Sigmoid colon (tissue), 4 donors: ENCODE data around the gene RIMBP2.

Source experiments
- EP300 ChIP-seq, 4 donors: sonication (generic); formaldehyde crosslinking; IDR thresholded peaks; one replicate each; pipeline ENCODE4 v1.6.1; 2017; ENCODE audit warnings: antibody characterized with exemption in 4 of 4
- POLR2A ChIP-seq, 2 donors: fragments of 450-650 bp; IDR thresholded peaks; one replicate each; pipeline ENCODE4 v1.6.1; 2016; ENCODE audit warnings: antibody characterized with exemption in 2 of 2, mild to moderate bottlenecking in 2 of 2, moderate library complexity in 2 of 2
- POLR2AphosphoS5 ChIP-seq, 4 donors: sonication (generic); formaldehyde crosslinking; IDR thresholded peaks; one replicate each; pipeline ENCODE4 v1.6.1; 2017; ENCODE audit warnings: antibody characterized with exemption in 4 of 4
- TF ChIP-seq, protein P1 (sequence below), 4 experiments: fragments of 450-650 bp in 3 of 4; fragments of 200-600 bp in 1 of 4; IDR thresholded peaks; one replicate each; pipeline ENCODE4 v1.5.1; 2016 to 2019; ENCODE audit warnings: antibody characterized with exemption in 4 of 4, mild to moderate bottlenecking in 3 of 4, moderate library complexity in 2 of 4

DNA sequence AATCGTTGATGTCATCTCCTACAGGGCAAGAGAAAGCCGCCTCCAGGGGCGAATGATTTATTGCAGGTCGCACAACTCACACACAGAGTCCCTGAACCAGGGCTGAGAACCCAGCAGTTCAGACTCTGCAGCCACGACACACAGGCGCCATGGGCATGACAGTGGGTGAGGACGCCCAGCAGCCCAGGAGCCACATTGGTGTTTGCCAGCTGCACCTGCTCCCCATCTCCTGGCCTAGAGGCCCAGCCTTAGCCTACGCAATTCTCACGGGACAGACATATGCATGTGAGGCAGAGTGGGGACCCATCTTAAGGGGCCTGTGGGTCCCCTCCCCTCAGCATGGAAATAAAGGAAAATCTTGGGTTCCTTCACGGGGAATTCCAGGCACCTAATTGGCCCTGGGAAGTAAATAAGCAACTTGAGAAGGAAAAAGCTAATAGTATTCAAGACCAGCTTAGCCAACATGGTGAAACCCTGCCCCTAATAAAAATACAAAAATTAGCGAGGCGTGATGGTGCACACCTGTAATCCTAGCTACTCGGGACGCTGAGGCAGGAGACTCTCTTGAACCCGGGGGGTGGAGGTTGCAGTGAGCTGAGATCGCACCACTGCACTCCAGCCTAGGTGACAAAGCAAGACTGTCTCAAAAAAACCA lies 69.3 kb downstream of the RIMBP2 start:
- no peak for TF ChIP-seq POLR2A (IDR thresholded peaks at IDR 0.05)
- TF ChIP-seq, protein P1, sequence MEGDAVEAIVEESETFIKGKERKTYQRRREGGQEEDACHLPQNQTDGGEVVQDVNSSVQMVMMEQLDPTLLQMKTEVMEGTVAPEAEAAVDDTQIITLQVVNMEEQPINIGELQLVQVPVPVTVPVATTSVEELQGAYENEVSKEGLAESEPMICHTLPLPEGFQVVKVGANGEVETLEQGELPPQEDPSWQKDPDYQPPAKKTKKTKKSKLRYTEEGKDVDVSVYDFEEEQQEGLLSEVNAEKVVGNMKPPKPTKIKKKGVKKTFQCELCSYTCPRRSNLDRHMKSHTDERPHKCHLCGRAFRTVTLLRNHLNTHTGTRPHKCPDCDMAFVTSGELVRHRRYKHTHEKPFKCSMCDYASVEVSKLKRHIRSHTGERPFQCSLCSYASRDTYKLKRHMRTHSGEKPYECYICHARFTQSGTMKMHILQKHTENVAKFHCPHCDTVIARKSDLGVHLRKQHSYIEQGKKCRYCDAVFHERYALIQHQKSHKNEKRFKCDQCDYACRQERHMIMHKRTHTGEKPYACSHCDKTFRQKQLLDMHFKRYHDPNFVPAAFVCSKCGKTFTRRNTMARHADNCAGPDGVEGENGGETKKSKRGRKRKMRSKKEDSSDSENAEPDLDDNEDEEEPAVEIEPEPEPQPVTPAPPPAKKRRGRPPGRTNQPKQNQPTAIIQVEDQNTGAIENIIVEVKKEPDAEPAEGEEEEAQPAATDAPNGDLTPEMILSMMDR (IDR thresholded peaks at IDR 0.05) = no peak
- TF ChIP-seq POLR2AphosphoS5 (IDR thresholded peaks at IDR 0.05) = no peak
- TF ChIP-seq EP300 (IDR thresholded peaks at IDR 0.05) = no peak
